A549 (cell line): ENCODE measurements around the gene ASH1L. TPM values are rescaled to one million over a fixed set of nuclear protein-coding genes. Genes with fewer than 3 reads are reported as not detected.

Experiments
- ATAC-seq, 2 experiments: fragments of 200-7000 bp in 1 of 2; fragments of >200 bp in 1 of 2; cut with Nextera tagmentation in 1 of 2; cut with Tn5 transposase in 1 of 2; 3 replicates each; pipeline versions ENCODE4 v1.8.0 to v1.9.1; 2018 to 2020; ENCODE audit warnings: mild to moderate bottlenecking in 1 of 2, moderate library complexity in 1 of 2
- CTCF ChIA-PET: fragments of 300-600 bp; sonication (Branson Sonifier 250); formaldehyde crosslinking; extraction: SDS; loops from one replicate; lab custom pipeline; 2021; ENCODE audit warnings: antibody characterized with exemption, inconsistent platforms; lab: Yijun Ruan, JAX
- POLR2A ChIA-PET: fragments of 350-600 bp; formaldehyde crosslinking; extraction: SDS; loops from one replicate; lab custom pipeline; 2021; ENCODE audit warnings: antibody characterized with exemption, inconsistent platforms; lab: Yijun Ruan, JAX
- DNase-seq, 2 experiments: peaks; one replicate each; pipeline versions ENCODE4 v3.0.0 to v3.0.0-alpha.2; 2011 to 2016; ENCODE audit warnings: low read depth in 1 of 2, low spot score in 1 of 2
- FAIRE-seq: peaks from 2 replicates; lab custom pipeline; 2011; peaks lifted over from hg19 to GRCh38; lab: Jason Lieb, UNC
- H3K27ac ChIP-seq, 2 experiments: fragments of >200 bp; sonication (Bioruptor Twin); formaldehyde crosslinking; 3 replicates each; pipeline ENCODE4 v1.5.1; 2016 to 2017
- H3K4me1 ChIP-seq: fragments of >200 bp; sonication (Bioruptor Twin); formaldehyde crosslinking; 3 replicates; pipeline ENCODE4 v1.6.1; 2016
- H3K4me2 ChIP-seq: fragments of >200 bp; sonication (Bioruptor Twin); formaldehyde crosslinking; 3 replicates; pipeline ENCODE4 v1.6.1; 2016
- H3K4me3 ChIP-seq: fragments of >200 bp; sonication (Bioruptor Twin); formaldehyde crosslinking; 3 replicates; pipeline ENCODE4 v1.5.1; 2016
- H3K9me3 ChIP-seq: fragments of >200 bp; sonication (Bioruptor Twin); formaldehyde crosslinking; 3 replicates; pipeline ENCODE4 v1.6.1; 2016
- CEBPB ChIP-seq, 2 experiments: fragments of >200 bp in 1 of 2; sonication (Bioruptor Twin) in 1 of 2; formaldehyde crosslinking in 1 of 2; IDR thresholded peaks; 2 replicates each; pipeline ENCODE4 v1.6.1; 2012 to 2016
- JUN ChIP-seq, 2 experiments: fragments of >200 bp; sonication (Bioruptor Twin); formaldehyde crosslinking; IDR thresholded peaks; 2 replicates in 1 of 2; 3 replicates in 1 of 2; pipeline ENCODE4 v1.6.1; 2016 to 2017
- MYC ChIP-seq: IDR thresholded peaks from 2 replicates; pipeline ENCODE4 v1.6.1; 2012; ENCODE audit warnings: mild to moderate bottlenecking, inconsistent platforms, low read length, improper control_type of control experiment, borderline replicate concordance
- NFE2L2 ChIP-seq: fragments of 150-350 bp; conservative IDR thresholded peaks from 2 replicates; pipeline ENCODE4 v1.6.1; 2014; ENCODE audit warnings: low read length
- NPAS2 ChIP-seq: fragments of 250-450 bp; sonication (Bioruptor Pico); IDR thresholded peaks from 2 replicates; pipeline ENCODE4 v1.8.0; 2022; ENCODE audit warnings: mild to moderate bottlenecking, moderate library complexity, borderline replicate concordance
- ZFP36 ChIP-seq: fragments of 450-650 bp; IDR thresholded peaks from 2 replicates; pipeline ENCODE4 v1.6.1; 2014; ENCODE audit warnings: borderline replicate concordance; ENCODE audit not compliant: partially characterized antibody
- WGBS: methylation state at CpG from one replicate; pipeline ENCODE4 v1.1.6; 2017; ENCODE audit errors: missing lambda C conversion rate; 5-methylcytosine and 5-hydroxymethylcytosine counted together
- polyA plus RNA-seq, 4 experiments: library from polyadenylated mRNA; depleted of rRNA in 3 of 4; stranded (reverse); fragments of >200 nt; fragmentation: RNase III in 1 of 4; extraction: RNeasy Plus Mini Kit Qiagen cat#74134 plus additional on column Dnase treatment in 1 of 4; gene quantifications; 2 replicates in 3 of 4; 3 replicates in 1 of 4; pipeline ENCODE4 v1.2.3, GENCODE V29; 2011 to 2017
- small RNA-seq, 6 experiments: library from RNA; depleted of rRNA; stranded (forward); fragments of <200 nt; gene quantifications; one replicate each; pipeline ENCODE3, GENCODE V24; 2012
- TF ChIP-seq, protein P1 (sequence below): fragments of >200 bp; sonication (Bioruptor Twin); formaldehyde crosslinking; IDR thresholded peaks from 3 replicates; pipeline ENCODE4 v1.5.1; 2016

The ASH1L gene
- polyA plus RNA-seq, 2 of the 4 experiments (the other 2 are of a cell fraction) = 10.0 to 32.8 TPM

DNA sequence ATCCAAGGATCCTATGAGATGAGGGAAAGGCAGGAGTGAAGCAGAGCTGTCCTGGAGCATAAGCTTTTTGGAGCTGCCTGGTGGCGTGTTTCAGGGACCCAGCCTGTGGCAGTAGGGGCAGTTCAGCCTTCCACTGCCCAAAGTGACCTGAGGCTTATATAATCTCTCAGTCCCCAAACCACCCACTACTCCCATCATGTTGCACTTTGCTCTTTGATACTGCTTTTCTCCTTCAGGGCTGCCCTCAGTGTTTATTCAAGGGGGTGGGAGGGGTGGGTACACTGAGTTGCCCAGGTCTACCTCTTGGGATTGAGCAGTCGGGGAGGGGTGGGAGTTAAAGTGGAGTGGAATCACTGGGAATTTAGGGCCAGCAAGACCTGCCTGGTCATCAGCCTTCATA is 276.1 kb downstream of the ASH1L start:
- CTCF ChIA-PET = interaction anchor here (1.4 to 4.0 kb wide), 3 partner anchors 10 to 37 kb away, joined by 4 to 18 read pairs (median 11); no protein-coding TSS in a partner anchor
- no peak for TF ChIP-seq NPAS2 (CRISPR knock-in tag)
- TF ChIP-seq NFE2L2 = no peak
- no peak for TF ChIP-seq CEBPB (IDR thresholded peaks at IDR 0.05)
- TF ChIP-seq ZFP36 = no peak
- TF ChIP-seq, protein P1, sequence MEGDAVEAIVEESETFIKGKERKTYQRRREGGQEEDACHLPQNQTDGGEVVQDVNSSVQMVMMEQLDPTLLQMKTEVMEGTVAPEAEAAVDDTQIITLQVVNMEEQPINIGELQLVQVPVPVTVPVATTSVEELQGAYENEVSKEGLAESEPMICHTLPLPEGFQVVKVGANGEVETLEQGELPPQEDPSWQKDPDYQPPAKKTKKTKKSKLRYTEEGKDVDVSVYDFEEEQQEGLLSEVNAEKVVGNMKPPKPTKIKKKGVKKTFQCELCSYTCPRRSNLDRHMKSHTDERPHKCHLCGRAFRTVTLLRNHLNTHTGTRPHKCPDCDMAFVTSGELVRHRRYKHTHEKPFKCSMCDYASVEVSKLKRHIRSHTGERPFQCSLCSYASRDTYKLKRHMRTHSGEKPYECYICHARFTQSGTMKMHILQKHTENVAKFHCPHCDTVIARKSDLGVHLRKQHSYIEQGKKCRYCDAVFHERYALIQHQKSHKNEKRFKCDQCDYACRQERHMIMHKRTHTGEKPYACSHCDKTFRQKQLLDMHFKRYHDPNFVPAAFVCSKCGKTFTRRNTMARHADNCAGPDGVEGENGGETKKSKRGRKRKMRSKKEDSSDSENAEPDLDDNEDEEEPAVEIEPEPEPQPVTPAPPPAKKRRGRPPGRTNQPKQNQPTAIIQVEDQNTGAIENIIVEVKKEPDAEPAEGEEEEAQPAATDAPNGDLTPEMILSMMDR = no peak
- TF ChIP-seq JUN (IDR thresholded peaks at IDR 0.05) = no peak
- FAIRE-seq (no peak), ATAC-seq (no peak), DNase-seq (no peak)
- no peak overlapping the region for H3K4me2 ChIP-seq
- H3K27ac ChIP-seq = no peak overlapping the region
- H3K9me3 ChIP-seq = no peaks in the 10 kb centered on the region
- 90% methylated on average over 2 of the region's 2 CpGs for WGBS
- no peak overlapping the region for H3K4me3 ChIP-seq
- H3K4me1 ChIP-seq = no peaks in the 10 kb centered on the region
- POLR2A ChIA-PET = no interaction called here

GRCh38 chr1:155285631-155286044 is 277.0 kb downstream of the ASH1L start:
- H3K4me3 ChIP-seq = no peak overlapping the region
- POLR2A ChIA-PET = no interaction called here
- H3K27ac ChIP-seq = no peak overlapping the region
- H3K4me1 ChIP-seq = no peaks in the 10 kb centered on the region
- WGBS = 87% methylated on average over 18 of the region's 18 CpGs
- CTCF ChIA-PET = interaction anchor here (0.5 to 4.0 kb wide), 5 partner anchors 11 to 589 kb away, joined by 3 to 18 read pairs (median 3); no protein-coding TSS in a partner anchor
- no peaks in the 10 kb centered on the region for H3K9me3 ChIP-seq
- ATAC-seq (no peak), FAIRE-seq (no peak), DNase-seq (no peak)
- H3K4me2 ChIP-seq = no peak overlapping the region
- no peak for TF ChIP-seq MYC

Small RNA genes lying within 50 kb of the gene (small RNA-seq; reads per million reads assigned to genes)
- gene AL353807.4 (0 reads per million in 6 experiments), gene RNU6-106P (0 to 0.04 (median 0) reads per million in 6 experiments), gene RNU6-1297P (0 reads per million in 6 experiments)

Other genes with a start within 250 kb of the ASH1L start
- 27.8 and 29.1 TPM in 2 replicates for gene RUSC1, start 241.9 kb downstream of the ASH1L start, polyA plus RNA-seq (2011; rRNA removed)
- gene RUSC1, start 241.9 kb downstream of the ASH1L start, polyA plus RNA-seq (2017; fragmentation: RNase III; extraction: RNeasy Plus Mini Kit Qiagen cat#74134 plus additional on column Dnase treatment) = 27.5 to 32.2 TPM (median 30.9 TPM) in 3 replicates
- 28.3 and 35.5 TPM in 2 replicates for gene MSTO1, start 47.4 kb upstream of the ASH1L start, polyA plus RNA-seq (2011; rRNA removed)
- 37.5 to 43.5 TPM (median 43.5 TPM) in 3 replicates for gene MSTO1, start 47.4 kb upstream of the ASH1L start, polyA plus RNA-seq (2017; fragmentation: RNase III; extraction: RNeasy Plus Mini Kit Qiagen cat#74134 plus additional on column Dnase treatment)
- 83.5 and 91.5 TPM in 2 replicates for gene YY1AP1, start 126.0 kb upstream of the ASH1L start, polyA plus RNA-seq (2011; rRNA removed)
- gene YY1AP1, start 126.0 kb upstream of the ASH1L start, polyA plus RNA-seq (2017; fragmentation: RNase III; extraction: RNeasy Plus Mini Kit Qiagen cat#74134 plus additional on column Dnase treatment) = 33.5 to 34.2 TPM (median 33.8 TPM) in 3 replicates
- 171 and 182 TPM in 2 replicates for gene DAP3, start 126.3 kb upstream of the ASH1L start, polyA plus RNA-seq (2011; rRNA removed)
- gene DAP3, start 126.3 kb upstream of the ASH1L start, polyA plus RNA-seq (2017; fragmentation: RNase III; extraction: RNeasy Plus Mini Kit Qiagen cat#74134 plus additional on column Dnase treatment) = 94.8 to 102 TPM (median 96.3 TPM) in 3 replicates